Trophoblast cell (in vitro differentiated cells and primary cell): ENCODE results near the gene GHITM.

Source experiments
- DNase-seq, 2 donors: peaks; one replicate each; pipeline ENCODE4 v3.0.0-alpha.2; 2016
- H2AFZ ChIP-seq: 2 replicates; pipeline ENCODE4 v1.6.1; 2013; ENCODE audit warnings: low read length, moderate library complexity, mild to moderate bottlenecking; ENCODE audit not compliant: insufficient read depth, poor library complexity
- H2AK5ac ChIP-seq: 2 replicates; pipeline ENCODE4 v1.6.1; 2013; ENCODE audit warnings: mild to moderate bottlenecking, low read length
- H2BK120ac ChIP-seq: 2 replicates; pipeline ENCODE4 v1.6.1; 2013; ENCODE audit warnings: low read length, mild to moderate bottlenecking, moderate library complexity; ENCODE audit not compliant: insufficient read depth, poor library complexity
- H2BK12ac ChIP-seq: 2 replicates; pipeline ENCODE4 v1.6.1; 2013; ENCODE audit warnings: mild to moderate bottlenecking, low read length, moderate library complexity
- H2BK5ac ChIP-seq: 2 replicates; pipeline ENCODE4 v1.6.1; 2013; ENCODE audit warnings: low read length, low read depth, moderate library complexity, mild to moderate bottlenecking; ENCODE audit not compliant: poor library complexity
- H3K14ac ChIP-seq: 2 replicates; pipeline ENCODE4 v1.6.1; 2013; ENCODE audit warnings: mild to moderate bottlenecking, low read length
- H3K18ac ChIP-seq: 2 replicates; pipeline ENCODE4 v1.6.1; 2013; ENCODE audit warnings: mild to moderate bottlenecking, low read length
- H3K23ac ChIP-seq: 2 replicates; pipeline ENCODE4 v1.6.1; 2013; ENCODE audit warnings: low read length
- H3K27ac ChIP-seq: 2 replicates; pipeline ENCODE4 v1.5.1; 2013; ENCODE audit warnings: low read depth, mild to moderate bottlenecking, inconsistent platforms, low read length, moderate library complexity
- H3K27me3 ChIP-seq: 2 replicates; pipeline ENCODE4 v1.6.1; 2013; ENCODE audit warnings: inconsistent platforms, mild to moderate bottlenecking, low read length, moderate library complexity; ENCODE audit not compliant: insufficient read depth
- H3K36me3 ChIP-seq, 2 experiments: 1 replicate in 1 of 2; 2 replicates in 1 of 2; pipeline ENCODE4 v1.6.1; 2013; ENCODE audit warnings: low read length in 2 of 2, mild to moderate bottlenecking in 2 of 2, moderate library complexity in 1 of 2; ENCODE audit not compliant: insufficient read depth in 2 of 2, control insufficient read depth in 1 of 2
- H3K4ac ChIP-seq: 2 replicates; pipeline ENCODE4 v1.6.1; 2013; ENCODE audit warnings: low read depth, mild to moderate bottlenecking, low read length, moderate library complexity
- H3K4me1 ChIP-seq, 2 experiments: 1 replicate in 1 of 2; 2 replicates in 1 of 2; pipeline ENCODE4 v1.6.1; 2013; ENCODE audit warnings: low read length in 2 of 2, mild to moderate bottlenecking in 2 of 2, moderate library complexity in 1 of 2; ENCODE audit not compliant: insufficient read depth in 2 of 2, control insufficient read depth in 1 of 2
- H3K4me2 ChIP-seq: 2 replicates; pipeline ENCODE4 v1.6.1; 2013; ENCODE audit warnings: inconsistent platforms, mild to moderate bottlenecking, low read length, moderate library complexity
- H3K4me3 ChIP-seq: 2 replicates; pipeline ENCODE4 v1.5.1; 2013; ENCODE audit warnings: mild to moderate bottlenecking, low read depth, low read length, inconsistent platforms
- H3K79me1 ChIP-seq: one replicate; pipeline ENCODE4 v1.6.1; 2013; ENCODE audit warnings: low read length
- H3K79me2 ChIP-seq: 2 replicates; pipeline ENCODE4 v1.6.1; 2013; ENCODE audit warnings: low read length, mild to moderate bottlenecking; ENCODE audit not compliant: control insufficient read depth, insufficient read depth, poor library complexity
- H3K9ac ChIP-seq: 2 replicates; pipeline ENCODE4 v1.6.1; 2013; ENCODE audit warnings: mild to moderate bottlenecking, low read length
- H3K9me3 ChIP-seq: 2 replicates; pipeline ENCODE4 v1.6.1; 2013; ENCODE audit warnings: low read depth, mild to moderate bottlenecking, control low read depth, inconsistent platforms, low read length; ENCODE audit not compliant: insufficient read depth
- H4K12ac ChIP-seq: 2 replicates; pipeline ENCODE4 v1.6.1; 2013; ENCODE audit warnings: low read depth, mild to moderate bottlenecking, low read length, moderate library complexity
- H4K8ac ChIP-seq: 2 replicates; pipeline ENCODE4 v1.6.1; 2013; ENCODE audit warnings: low read depth, mild to moderate bottlenecking, low read length, moderate library complexity
- H4K91ac ChIP-seq: one replicate; pipeline ENCODE4 v1.6.1; 2013; ENCODE audit warnings: low read depth, mild to moderate bottlenecking, low read length, moderate library complexity
- WGBS: extraction: QIAGEN DNeasy Blood & Tissue Kit; methylation state at CpG from one replicate; pipeline ENCODE4 v1.1.7; 2013; ENCODE audit warnings: missing lambda C conversion rate; ENCODE audit not compliant: insufficient read length, insufficient coverage; ENCODE audit errors: extremely low coverage; 5-methylcytosine and 5-hydroxymethylcytosine counted together

The GHITM gene

DNA sequence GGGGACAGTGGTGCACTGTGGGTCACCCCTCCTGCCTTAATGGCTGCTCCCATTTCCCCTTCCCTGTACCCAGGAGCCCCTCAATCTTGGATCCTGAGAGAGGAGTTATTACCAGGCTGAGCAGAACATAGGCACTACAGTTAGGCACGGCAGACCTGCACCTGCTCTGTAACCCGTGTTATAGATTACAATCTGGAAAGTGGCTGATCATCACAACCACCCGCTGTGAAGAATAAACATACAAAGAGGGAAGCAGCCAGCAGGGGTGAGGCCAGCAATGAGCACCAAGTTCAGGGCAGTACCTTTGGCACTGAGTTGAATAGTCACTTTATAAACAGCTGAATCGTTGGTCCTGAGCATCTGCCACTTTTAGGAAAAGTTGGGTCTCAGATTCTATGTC, 56.8 kb downstream of the GHITM start:
- H2BK12ac ChIP-seq = no peak overlapping the region
- H3K18ac ChIP-seq = no peak overlapping the region
- H2BK5ac ChIP-seq = no peak overlapping the region
- no peaks in the 10 kb centered on the region for H3K36me3 ChIP-seq
- no peak for DNase-seq
- no peaks in the 10 kb centered on the region for H3K9me3 ChIP-seq
- no peak overlapping the region for H2BK120ac ChIP-seq
- no peak overlapping the region for H3K4ac ChIP-seq
- H3K4me1 ChIP-seq = peaks cover 3 to 5% of the 10 kb centered on the region in 2 experiments
- no peak overlapping the region for H4K8ac ChIP-seq
- H3K27me3 ChIP-seq = peaks cover 37% of the 10 kb centered on the region
- no peak overlapping the region for H3K4me2 ChIP-seq
- no peak overlapping the region for H4K12ac ChIP-seq
- no peaks in the 10 kb centered on the region for H3K79me1 ChIP-seq
- H4K91ac ChIP-seq = no peak overlapping the region
- no peak overlapping the region for H3K23ac ChIP-seq
- H3K27ac ChIP-seq = no peak overlapping the region
- no CpG with 5 or more reads among the region's 4 CpGs for WGBS
- no peak overlapping the region for H2AK5ac ChIP-seq
- H3K79me2 ChIP-seq = no peaks in the 10 kb centered on the region
- no peak overlapping the region for H3K9ac ChIP-seq
- no peak overlapping the region for H2AFZ ChIP-seq
- no peak overlapping the region for H3K4me3 ChIP-seq
- no peak overlapping the region for H3K14ac ChIP-seq

DNA sequence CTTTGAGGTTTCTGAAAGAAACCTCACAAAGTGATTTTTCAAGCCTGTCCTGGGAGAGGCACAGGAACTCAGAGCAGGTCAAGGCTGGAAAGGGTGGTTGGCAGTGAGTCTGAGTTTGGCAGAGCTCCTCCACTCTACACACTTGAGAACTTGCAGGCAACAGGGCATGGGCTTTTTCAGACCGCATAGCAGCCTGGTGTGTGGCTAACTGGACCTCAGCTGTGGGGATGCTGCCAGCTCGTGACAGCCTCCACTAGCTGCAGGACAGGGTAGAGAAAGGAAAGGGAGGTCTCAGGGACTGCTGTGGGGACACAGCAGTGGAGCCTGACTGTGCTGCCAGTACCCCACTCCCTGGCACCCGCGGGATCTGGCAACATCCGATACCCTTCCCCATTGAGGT, 57.6 kb downstream of the GHITM start:
- Histone ChIP-seq H3K36me3 (no peaks in the 10 kb centered on the region), H3K18ac (no peak overlapping the region), H3K27ac (no peak overlapping the region), H3K4me3 (no peak overlapping the region), H3K27me3 (peaks cover 35% of the 10 kb centered on the region), H3K23ac (no peak overlapping the region), H3K9me3 (no peaks in the 10 kb centered on the region), H3K14ac (no peak overlapping the region), H2BK5ac (no peak overlapping the region), H2AK5ac (no peak overlapping the region), H4K91ac (no peak overlapping the region), H3K79me1 (no peaks in the 10 kb centered on the region), H4K8ac (no peak overlapping the region), H2BK120ac (no peak overlapping the region), H4K12ac (no peak overlapping the region), H3K9ac (no peak overlapping the region), H3K4me1 (peaks cover 3 to 5% of the 10 kb centered on the region in 2 experiments), H2BK12ac (no peak overlapping the region), H3K4ac (no peak overlapping the region), H3K4me2 (no peak overlapping the region), H3K79me2 (no peaks in the 10 kb centered on the region), H2AFZ (no peak overlapping the region)
- no peak for DNase-seq
- no CpG with 5 or more reads among the region's 5 CpGs for WGBS

DNA sequence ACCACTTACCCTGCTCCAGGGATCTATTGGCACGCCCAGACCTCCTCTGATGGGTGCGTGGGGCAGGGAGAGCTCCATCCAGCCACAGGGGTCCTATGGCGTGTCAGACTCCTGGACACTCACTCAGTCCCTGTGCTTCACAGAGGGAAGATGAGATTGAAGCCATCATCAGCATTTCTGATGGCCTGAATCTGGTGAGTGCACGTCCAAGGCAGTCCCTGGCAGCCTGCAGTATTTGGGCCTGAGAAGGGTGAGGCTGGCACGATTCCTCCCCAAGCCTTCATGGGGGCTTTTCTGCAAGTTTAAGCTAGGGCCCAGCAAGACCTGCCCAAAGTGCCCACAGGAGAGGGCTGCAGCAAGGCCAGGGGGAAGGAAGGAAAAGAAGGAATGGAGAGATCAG, 58.3 kb downstream of the GHITM start:
- Histone ChIP-seq H3K14ac (no peak overlapping the region), H2BK120ac (no peak overlapping the region), H3K9ac (no peak overlapping the region), H3K18ac (no peak overlapping the region), H2BK12ac (no peak overlapping the region), H3K27me3 (peaks cover 33% of the 10 kb centered on the region), H2AK5ac (no peak overlapping the region), H3K9me3 (no peaks in the 10 kb centered on the region), H2AFZ (no peak overlapping the region), H3K79me1 (no peaks in the 10 kb centered on the region), H2BK5ac (no peak overlapping the region), H4K12ac (no peak overlapping the region), H3K27ac (no peak overlapping the region), H3K4me2 (no peak overlapping the region), H3K4ac (no peak overlapping the region), H4K91ac (no peak overlapping the region), H3K36me3 (no peaks in the 10 kb centered on the region), H3K23ac (no peak overlapping the region), H3K79me2 (no peaks in the 10 kb centered on the region), H3K4me1 (peaks cover 3 to 5% of the 10 kb centered on the region in 2 experiments), H3K4me3 (no peak overlapping the region), H4K8ac (no peak overlapping the region)
- no peak for DNase-seq
- WGBS = no CpG with 5 or more reads among the region's 5 CpGs

DNA sequence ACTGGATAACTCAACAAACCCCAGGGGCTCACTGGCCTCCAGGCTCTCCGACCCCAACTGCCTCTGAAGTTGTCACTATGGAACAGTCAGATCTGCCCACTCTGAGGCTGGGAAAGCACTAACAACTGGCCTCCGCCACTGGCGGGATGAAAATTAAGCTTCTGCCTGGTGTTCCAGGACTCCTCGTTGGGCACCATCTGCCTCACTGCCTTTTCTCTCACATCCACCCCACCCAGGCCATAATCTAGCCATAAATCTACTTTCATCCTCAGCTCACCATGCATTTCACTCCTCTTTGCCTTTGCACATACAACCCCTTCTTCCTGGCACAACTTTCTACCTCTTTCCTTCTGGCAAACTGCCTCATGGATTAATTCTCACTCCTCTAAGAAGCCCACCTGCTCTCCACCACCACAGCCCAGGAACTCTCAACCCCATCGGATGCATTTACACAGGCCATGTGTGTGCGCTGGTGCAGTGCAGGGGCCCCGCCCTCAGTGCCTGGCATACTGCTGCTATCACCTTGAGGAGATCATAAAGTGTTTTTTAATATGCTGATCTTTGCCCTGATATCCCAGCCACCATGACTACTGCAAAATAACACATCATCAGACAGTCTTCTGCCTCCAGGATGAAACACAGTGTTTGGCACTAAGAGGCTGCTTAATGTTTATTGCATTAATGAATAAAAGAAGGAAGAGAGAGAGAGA, 59.1 kb downstream of the GHITM start:
- Histone ChIP-seq H3K4ac (no peak overlapping the region), H3K4me1 (peaks cover 3 to 5% of the 10 kb centered on the region in 2 experiments), H3K27ac (no peak overlapping the region), H3K18ac (no peak overlapping the region), H3K79me2 (no peaks in the 10 kb centered on the region), H3K4me2 (no peak overlapping the region), H3K14ac (no peak overlapping the region), H2BK5ac (no peak overlapping the region), H3K36me3 (no peaks in the 10 kb centered on the region), H4K12ac (no peak overlapping the region), H2BK12ac (no peak overlapping the region), H4K91ac (no peak overlapping the region), H2AK5ac (no peak overlapping the region), H4K8ac (no peak overlapping the region), H3K27me3 (peaks cover 29% of the 10 kb centered on the region), H3K23ac (no peak overlapping the region), H3K9ac (no peak overlapping the region), H3K4me3 (no peak overlapping the region), H2BK120ac (no peak overlapping the region), H2AFZ (no peak overlapping the region), H3K9me3 (no peaks in the 10 kb centered on the region), H3K79me1 (no peaks in the 10 kb centered on the region)
- no CpG with 5 or more reads among the region's 7 CpGs for WGBS
- DNase-seq = no peak
